Measurements from ENCODE around the gene IL21R.

The IL21R gene

DNA sequence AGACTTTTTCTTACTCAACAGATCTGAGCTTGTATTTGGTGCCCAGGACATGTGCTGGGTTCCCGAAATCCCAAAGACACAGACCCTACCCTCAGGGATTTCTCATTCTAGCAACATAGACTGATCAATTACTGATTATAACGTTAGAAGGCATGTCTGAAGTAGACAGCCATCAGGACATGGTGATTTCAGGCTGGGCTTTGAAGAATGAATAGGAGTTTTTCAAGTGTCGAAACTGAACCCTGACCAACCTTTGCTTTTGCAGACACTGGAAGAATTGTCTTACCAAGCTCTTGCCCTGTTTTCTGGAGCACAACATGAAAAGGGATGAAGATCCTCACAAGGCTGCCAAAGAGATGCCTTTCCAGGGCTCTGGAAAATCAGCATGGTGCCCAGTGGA, 40.0 kb upstream of the IL21R start:
- TF ChIP-seq, protein P1, sequence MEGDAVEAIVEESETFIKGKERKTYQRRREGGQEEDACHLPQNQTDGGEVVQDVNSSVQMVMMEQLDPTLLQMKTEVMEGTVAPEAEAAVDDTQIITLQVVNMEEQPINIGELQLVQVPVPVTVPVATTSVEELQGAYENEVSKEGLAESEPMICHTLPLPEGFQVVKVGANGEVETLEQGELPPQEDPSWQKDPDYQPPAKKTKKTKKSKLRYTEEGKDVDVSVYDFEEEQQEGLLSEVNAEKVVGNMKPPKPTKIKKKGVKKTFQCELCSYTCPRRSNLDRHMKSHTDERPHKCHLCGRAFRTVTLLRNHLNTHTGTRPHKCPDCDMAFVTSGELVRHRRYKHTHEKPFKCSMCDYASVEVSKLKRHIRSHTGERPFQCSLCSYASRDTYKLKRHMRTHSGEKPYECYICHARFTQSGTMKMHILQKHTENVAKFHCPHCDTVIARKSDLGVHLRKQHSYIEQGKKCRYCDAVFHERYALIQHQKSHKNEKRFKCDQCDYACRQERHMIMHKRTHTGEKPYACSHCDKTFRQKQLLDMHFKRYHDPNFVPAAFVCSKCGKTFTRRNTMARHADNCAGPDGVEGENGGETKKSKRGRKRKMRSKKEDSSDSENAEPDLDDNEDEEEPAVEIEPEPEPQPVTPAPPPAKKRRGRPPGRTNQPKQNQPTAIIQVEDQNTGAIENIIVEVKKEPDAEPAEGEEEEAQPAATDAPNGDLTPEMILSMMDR (IDR thresholded peaks at IDR 0.05; ENCODE audit: extremely low read depth, insufficient read depth, missing control alignments), result no peak
- no peak for DNase-seq (ENCODE audit: low spot score)
- in situ Hi-C loops (cut with MboI; ENCODE audit: low pct_unique_long_range_greater_than_20kb, low sequenced_read_pairs, unreplicated experiment), result no loop called here

DNA sequence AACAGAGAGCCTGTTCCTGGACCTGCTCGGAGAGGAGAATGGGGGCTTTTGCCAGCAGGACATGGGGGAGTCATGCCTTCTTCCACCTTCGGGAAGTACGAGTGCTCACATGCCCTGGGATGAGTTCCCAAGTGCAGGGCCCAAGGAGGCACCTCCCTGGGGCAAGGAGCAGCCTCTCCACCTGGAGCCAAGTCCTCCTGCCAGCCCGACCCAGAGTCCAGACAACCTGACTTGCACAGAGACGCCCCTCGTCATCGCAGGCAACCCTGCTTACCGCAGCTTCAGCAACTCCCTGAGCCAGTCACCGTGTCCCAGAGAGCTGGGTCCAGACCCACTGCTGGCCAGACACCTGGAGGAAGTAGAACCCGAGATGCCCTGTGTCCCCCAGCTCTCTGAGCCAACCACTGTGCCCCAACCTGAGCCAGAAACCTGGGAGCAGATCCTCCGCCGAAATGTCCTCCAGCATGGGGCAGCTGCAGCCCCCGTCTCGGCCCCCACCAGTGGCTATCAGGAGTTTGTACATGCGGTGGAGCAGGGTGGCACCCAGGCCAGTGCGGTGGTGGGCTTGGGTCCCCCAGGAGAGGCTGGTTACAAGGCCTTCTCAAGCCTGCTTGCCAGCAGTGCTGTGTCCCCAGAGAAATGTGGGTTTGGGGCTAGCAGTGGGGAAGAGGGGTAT, 39.3 kb upstream of the IL21R start:
- TF ChIP-seq, protein P1 (IDR thresholded peaks at IDR 0.05; ENCODE audit: extremely low read depth, insufficient read depth, missing control alignments), result no peak
- in situ Hi-C loops (cut with MboI; ENCODE audit: low pct_unique_long_range_greater_than_20kb, low sequenced_read_pairs, unreplicated experiment), result no loop called here

DNA sequence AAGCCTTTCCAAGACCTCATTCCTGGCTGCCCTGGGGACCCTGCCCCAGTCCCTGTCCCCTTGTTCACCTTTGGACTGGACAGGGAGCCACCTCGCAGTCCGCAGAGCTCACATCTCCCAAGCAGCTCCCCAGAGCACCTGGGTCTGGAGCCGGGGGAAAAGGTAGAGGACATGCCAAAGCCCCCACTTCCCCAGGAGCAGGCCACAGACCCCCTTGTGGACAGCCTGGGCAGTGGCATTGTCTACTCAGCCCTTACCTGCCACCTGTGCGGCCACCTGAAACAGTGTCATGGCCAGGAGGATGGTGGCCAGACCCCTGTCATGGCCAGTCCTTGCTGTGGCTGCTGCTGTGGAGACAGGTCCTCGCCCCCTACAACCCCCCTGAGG, 38.7 kb upstream of the IL21R start:
- in situ Hi-C loops (cut with MboI; ENCODE audit: low pct_unique_long_range_greater_than_20kb, low sequenced_read_pairs, unreplicated experiment), result no loop called here
- TF ChIP-seq, protein P1 (IDR thresholded peaks at IDR 0.05; ENCODE audit: extremely low read depth, insufficient read depth, missing control alignments), result no peak
- no peak for DNase-seq (ENCODE audit: low spot score)

More for the DNA sequence above, 39.3 kb upstream of the IL21R start:
- no peak for DNase-seq (ENCODE audit: low spot score)

DNA sequence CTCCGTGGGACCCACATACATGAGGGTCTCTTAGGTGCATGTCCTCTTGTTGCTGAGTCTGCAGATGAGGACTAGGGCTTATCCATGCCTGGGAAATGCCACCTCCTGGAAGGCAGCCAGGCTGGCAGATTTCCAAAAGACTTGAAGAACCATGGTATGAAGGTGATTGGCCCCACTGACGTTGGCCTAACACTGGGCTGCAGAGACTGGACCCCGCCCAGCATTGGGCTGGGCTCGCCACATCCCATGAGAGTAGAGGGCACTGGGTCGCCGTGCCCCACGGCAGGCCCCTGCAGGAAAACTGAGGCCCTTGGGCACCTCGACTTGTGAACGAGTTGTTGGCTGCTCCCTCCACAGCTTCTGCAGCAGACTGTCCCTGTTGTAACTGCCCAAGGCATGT, 38.2 kb upstream of the IL21R start:
- DNase-seq (ENCODE audit: low spot score), result no peak
- in situ Hi-C loops (cut with MboI; ENCODE audit: low pct_unique_long_range_greater_than_20kb, low sequenced_read_pairs, unreplicated experiment), result no loop called here
- TF ChIP-seq, protein P1 (IDR thresholded peaks at IDR 0.05; ENCODE audit: extremely low read depth, insufficient read depth, missing control alignments), result no peak

DNA sequence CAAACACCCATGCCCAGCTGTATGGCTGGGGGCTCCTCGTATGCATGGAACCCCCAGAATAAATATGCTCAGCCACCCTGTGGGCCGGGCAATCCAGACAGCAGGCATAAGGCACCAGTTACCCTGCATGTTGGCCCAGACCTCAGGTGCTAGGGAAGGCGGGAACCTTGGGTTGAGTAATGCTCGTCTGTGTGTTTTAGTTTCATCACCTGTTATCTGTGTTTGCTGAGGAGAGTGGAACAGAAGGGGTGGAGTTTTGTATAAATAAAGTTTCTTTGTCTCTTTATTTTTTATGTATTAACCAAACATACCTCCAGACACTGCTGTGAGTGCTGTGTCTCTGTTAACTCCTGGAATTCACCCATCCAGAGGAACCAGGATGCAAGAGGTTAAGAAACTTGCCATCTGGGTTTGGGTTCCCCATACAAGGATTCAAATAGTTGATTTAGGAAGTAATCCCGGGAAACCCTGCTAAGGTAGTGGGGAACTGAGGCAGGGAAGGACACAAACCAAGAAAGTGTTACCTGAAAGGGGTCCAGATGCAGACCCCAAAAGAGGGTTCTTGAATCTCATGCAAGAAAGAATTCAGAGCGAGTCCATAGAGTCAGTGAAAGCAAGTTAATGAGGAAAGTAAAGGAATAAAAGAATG, 37.4 kb upstream of the IL21R start:
- no peak for DNase-seq (ENCODE audit: low spot score)
- TF ChIP-seq, protein P1 (IDR thresholded peaks at IDR 0.05; ENCODE audit: extremely low read depth, insufficient read depth, missing control alignments), result no peak
- in situ Hi-C loops (cut with MboI; ENCODE audit: low pct_unique_long_range_greater_than_20kb, low sequenced_read_pairs, unreplicated experiment), result no loop called here

DNA sequence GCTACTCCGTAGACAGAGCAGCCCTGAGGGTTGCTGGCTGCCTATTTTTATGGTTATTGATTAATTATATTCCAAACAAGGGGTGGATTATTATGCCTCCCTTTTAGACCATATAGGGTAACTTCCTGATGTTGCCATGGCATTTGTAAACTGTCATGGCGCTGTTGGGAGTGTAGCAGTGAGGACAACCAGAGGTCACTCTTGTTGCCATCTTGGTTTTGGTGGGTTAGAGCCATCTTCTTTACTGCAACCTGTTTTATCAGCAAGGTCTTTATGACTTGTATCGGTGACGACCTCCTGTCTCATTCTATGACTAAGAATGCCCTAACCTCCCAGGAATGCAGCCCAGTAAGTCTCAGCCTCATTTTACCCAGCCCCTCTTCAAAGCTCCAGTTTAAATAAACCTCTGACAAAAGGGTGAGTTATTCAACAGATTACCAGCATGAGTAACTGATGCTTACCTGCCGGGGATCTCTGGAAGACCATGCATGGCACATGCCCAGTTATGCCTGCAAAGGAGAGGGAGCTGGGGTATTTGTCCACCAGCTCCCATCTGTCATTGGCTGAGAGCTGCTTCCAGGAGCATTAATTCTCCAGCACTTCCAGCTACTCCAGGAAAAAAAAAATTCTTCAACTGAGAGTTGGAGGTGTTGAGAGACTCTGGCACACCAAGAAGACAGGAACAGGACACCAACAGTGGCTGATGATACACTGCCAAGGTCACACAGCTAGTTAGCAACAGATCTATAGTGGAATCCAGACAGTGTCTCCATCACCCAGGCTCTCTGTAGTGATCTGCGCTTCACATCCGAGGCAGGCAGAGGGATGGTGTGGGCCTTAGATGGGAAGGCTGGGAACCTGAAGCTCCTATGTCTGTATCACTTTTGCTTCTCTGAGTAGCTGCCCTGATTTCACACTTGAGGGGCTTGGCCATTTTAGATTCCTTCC, 36.6 kb upstream of the IL21R start:
- no peak for DNase-seq (ENCODE audit: low spot score)
- in situ Hi-C loops (cut with MboI; ENCODE audit: low pct_unique_long_range_greater_than_20kb, low sequenced_read_pairs, unreplicated experiment), result no loop called here

More for the DNA sequence above, 36.6 kb upstream of the IL21R start:
- TF ChIP-seq, protein P1 (IDR thresholded peaks at IDR 0.05; ENCODE audit: extremely low read depth, insufficient read depth, missing control alignments), result no peak

All from GM13977 (cell line).